Measurements from ENCODE around the gene GABRR2.

The GABRR2 gene

GRCh38 chr6:89222712-89223039, 92.4 kb downstream of the GABRR2 start:
- H3K9me3 ChIP-seq (ENCODE audit: insufficient read depth, low read length): no peaks in the 10 kb centered on the region
- H3K4me2 ChIP-seq (ENCODE audit: low read depth, low read length, poor library complexity, severe bottlenecking): no peak overlapping the region
- no peak overlapping the region for H3K4me3 ChIP-seq (ENCODE audit: insufficient read depth, low read length, poor library complexity, severe bottlenecking)
- H3K9me2 ChIP-seq (replicated peaks; ENCODE audit: insufficient read depth, low read length): no peaks in the 10 kb centered on the region
- TF ChIP-seq CTCF (IDR thresholded peaks at IDR 0.05; ENCODE audit: insufficient read depth, low read length, poor library complexity, severe bottlenecking): no peak
- no peak overlapping the region for H3K27ac ChIP-seq (ENCODE audit: low read depth, low read length)
- no peaks in the 10 kb centered on the region for H3K36me3 ChIP-seq (ENCODE audit: low read length)
- H3F3A ChIP-seq (ENCODE audit: insufficient read depth): no peaks in the 10 kb centered on the region
- no peak overlapping the region for H2AFZ ChIP-seq (ENCODE audit: low read depth, low read length, severe bottlenecking)
- no peaks in the 10 kb centered on the region for H3K79me2 ChIP-seq (ENCODE audit: insufficient read depth, low read length)
- no peak overlapping the region for H3K9ac ChIP-seq (ENCODE audit: low read length)
- H3K27me3 ChIP-seq (ENCODE audit: low read length): no peaks in the 10 kb centered on the region
- H4K20me1 ChIP-seq (ENCODE audit: low read depth, low read length): no peaks in the 10 kb centered on the region

DNA sequence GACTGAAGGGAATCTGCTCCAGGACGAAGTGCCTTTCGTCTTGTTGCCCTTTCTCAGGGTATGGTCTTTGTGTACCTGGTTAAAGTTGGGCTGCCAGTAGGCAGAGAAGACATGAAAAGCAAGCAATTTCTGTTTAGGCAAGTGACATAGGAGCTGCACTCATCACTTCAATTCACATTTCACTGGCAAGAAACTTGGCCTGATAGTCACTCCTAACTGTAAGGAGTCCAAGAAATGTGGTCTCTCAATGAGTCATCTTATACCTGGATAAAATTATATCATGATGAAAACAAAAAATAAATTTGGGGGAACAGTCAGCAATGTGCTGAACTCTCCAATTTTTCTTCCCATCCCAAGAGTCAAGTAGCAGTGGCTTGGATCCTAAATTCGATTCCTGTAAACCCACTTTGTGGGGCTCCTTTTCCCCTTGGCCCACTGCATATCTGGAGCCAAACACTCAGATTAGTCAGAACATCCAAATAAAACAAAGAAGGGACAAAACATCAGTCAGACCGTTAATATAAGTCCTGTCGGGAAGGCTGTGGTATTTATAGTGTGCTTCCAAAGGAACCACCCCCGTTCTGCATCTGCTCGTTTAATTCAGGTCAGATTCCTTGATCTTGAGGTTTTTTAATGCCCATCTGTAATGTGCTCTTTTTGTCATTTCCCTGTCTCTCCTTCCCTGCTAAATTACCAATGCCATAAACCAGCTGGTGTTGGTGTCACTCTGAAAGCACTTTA, 93.0 kb downstream of the GABRR2 start:
- Histone ChIP-seq H3K9me3 (ENCODE audit: insufficient read depth, low read length) (no peaks in the 10 kb centered on the region), H3K4me3 (ENCODE audit: insufficient read depth, low read length, poor library complexity, severe bottlenecking) (no peak overlapping the region), H3K79me2 (ENCODE audit: insufficient read depth, low read length) (no peaks in the 10 kb centered on the region), H2AFZ (ENCODE audit: low read depth, low read length, severe bottlenecking) (no peak overlapping the region), H3K27me3 (ENCODE audit: low read length) (no peaks in the 10 kb centered on the region), H3K36me3 (ENCODE audit: low read length) (no peaks in the 10 kb centered on the region), H4K20me1 (ENCODE audit: low read depth, low read length) (no peaks in the 10 kb centered on the region), H3F3A (ENCODE audit: insufficient read depth) (no peaks in the 10 kb centered on the region), H3K9ac (ENCODE audit: low read length) (no peak overlapping the region), H3K4me2 (ENCODE audit: low read depth, low read length, poor library complexity, severe bottlenecking) (no peak overlapping the region), H3K27ac (ENCODE audit: low read depth, low read length) (no peak overlapping the region), H3K9me2 (replicated peaks; ENCODE audit: insufficient read depth, low read length) (no peaks in the 10 kb centered on the region)
- TF ChIP-seq EZH2phosphoT487 (conservative IDR thresholded peaks at IDR 0.05; ENCODE audit: low read length) (no peak), CTCF (IDR thresholded peaks at IDR 0.05; ENCODE audit: insufficient read depth, low read length, poor library complexity, severe bottlenecking) (no peak)

- no peaks in the 10 kb centered on the region for H3K36me3 ChIP-seq (ENCODE audit: low read length)
- no peaks in the 10 kb centered on the region for H3K9me3 ChIP-seq (ENCODE audit: insufficient read depth, low read length)
- no peak overlapping the region for H3K4me2 ChIP-seq (ENCODE audit: low read depth, low read length, poor library complexity, severe bottlenecking)
- no peak overlapping the region for H3K4me3 ChIP-seq (ENCODE audit: insufficient read depth, low read length, poor library complexity, severe bottlenecking)
- no peaks in the 10 kb centered on the region for H3K27me3 ChIP-seq (ENCODE audit: low read length)
- no peak overlapping the region for H2AFZ ChIP-seq (ENCODE audit: low read depth, low read length, severe bottlenecking)
- no peaks in the 10 kb centered on the region for H4K20me1 ChIP-seq (ENCODE audit: low read depth, low read length)
- no peaks in the 10 kb centered on the region for H3K9me2 ChIP-seq (replicated peaks; ENCODE audit: insufficient read depth, low read length)
- H3F3A ChIP-seq (ENCODE audit: insufficient read depth): no peaks in the 10 kb centered on the region
- no peak for TF ChIP-seq CTCF (IDR thresholded peaks at IDR 0.05; ENCODE audit: insufficient read depth, low read length, poor library complexity, severe bottlenecking)
- TF ChIP-seq EZH2phosphoT487 (conservative IDR thresholded peaks at IDR 0.05; ENCODE audit: low read length): no peak
- no peak overlapping the region for H3K27ac ChIP-seq (ENCODE audit: low read depth, low read length)
- H3K9ac ChIP-seq (ENCODE audit: low read length): no peak overlapping the region
- H3K79me2 ChIP-seq (ENCODE audit: insufficient read depth, low read length): no peaks in the 10 kb centered on the region
Measured at GRCh38 chr6:89221129-89221528, 94.0 kb downstream of the GABRR2 start.
